ENCODE measurements around the gene MYOD1. TPM values are rescaled to one million over a fixed set of nuclear protein-coding genes. Genes with fewer than 3 reads are reported as not detected.

Gene MYOD1
- total RNA-seq, 4 donors from 2014 or later: not detected

- TF ChIP-seq EP300 (IDR thresholded peaks at IDR 0.05): no peak
- peak in 1 of 3 experiments; percentile 15 for TF ChIP-seq CTCF (IDR thresholded peaks at IDR 0.05)
- 16% methylated on average over 12 of the region's 25 CpGs for WGBS
- no peaks in the 10 kb centered on the region for H3K36me3 ChIP-seq
- peaks cover 3 to 85% (median 39%) of the 10 kb centered on the region in 4 donors for H3K27me3 ChIP-seq
- H3K4me1 ChIP-seq: peaks cover 7 to 36% (median 33%) of the 10 kb centered on the region in 4 donors
- intact Hi-C loops (cut with DNase I): no loop called here
- no peak for DNase-seq (ENCODE audit: extremely low spot score)
- H3K9me3 ChIP-seq: no peaks in the 10 kb centered on the region
- no peak overlapping the region for H3K4me3 ChIP-seq
- no peak overlapping the region for H3K27ac ChIP-seq (replicated peaks in 1 of 4)
These were observed 2.8 kb downstream of the MYOD1 start for GRCh38 chr11:17722000-17722643.

GRCh38 chr11:17724020-17724908, 4.9 kb downstream of the MYOD1 start:
- no peak for DNase-seq (ENCODE audit: extremely low spot score)
- peaks cover 3 to 72% (median 32%) of the 10 kb centered on the region in 4 donors for H3K27me3 ChIP-seq
- WGBS: 74% methylated on average over 10 of the region's 10 CpGs

GRCh38 chr11:17725174-17725573, 5.8 kb downstream of the MYOD1 start:
- intact Hi-C loops (cut with DNase I): no loop called here
- 55% methylated on average over 2 of the region's 2 CpGs for WGBS
- TF ChIP-seq POLR2AphosphoS5 (IDR thresholded peaks at IDR 0.05) (no peak), POLR2A (IDR thresholded peaks at IDR 0.05; ENCODE audit: low read depth) (no peak), EP300 (IDR thresholded peaks at IDR 0.05) (no peak), CTCF (IDR thresholded peaks at IDR 0.05) (no peak)
- peaks cover 0 to 68% (median 22%) of the 10 kb centered on the region in 4 donors for H3K27me3 ChIP-seq
- no peak overlapping the region for H3K4me3 ChIP-seq
- DNase-seq (ENCODE audit: extremely low spot score): no peak
- no peak overlapping the region for H3K27ac ChIP-seq (replicated peaks in 1 of 4)
- H3K4me1 ChIP-seq: peaks cover 7 to 20% (median 20%) of the 10 kb centered on the region in 4 donors
- no peaks in the 10 kb centered on the region for H3K9me3 ChIP-seq
- no peaks in the 10 kb centered on the region for H3K36me3 ChIP-seq

More at GRCh38 chr11:17724020-17724908, 4.9 kb downstream of the MYOD1 start:
- TF ChIP-seq POLR2A (IDR thresholded peaks at IDR 0.05; ENCODE audit: low read depth): no peak
- TF ChIP-seq CTCF (IDR thresholded peaks at IDR 0.05): no peak
- TF ChIP-seq EP300 (IDR thresholded peaks at IDR 0.05): no peak
- no peak for TF ChIP-seq POLR2AphosphoS5 (IDR thresholded peaks at IDR 0.05)
- peaks cover 7 to 30% (median 29%) of the 10 kb centered on the region in 4 donors for H3K4me1 ChIP-seq
- intact Hi-C loops (cut with DNase I): no loop called here
- no peaks in the 10 kb centered on the region for H3K9me3 ChIP-seq
- no peaks in the 10 kb centered on the region for H3K36me3 ChIP-seq
- no peak overlapping the region for H3K4me3 ChIP-seq
- H3K27ac ChIP-seq (replicated peaks in 1 of 4): no peak overlapping the region

GRCh38 chr11:17730137-17730536, 10.8 kb downstream of the MYOD1 start:
- no peaks in the 10 kb centered on the region for H3K36me3 ChIP-seq
- no peak for DNase-seq (ENCODE audit: extremely low spot score)
- H3K4me3 ChIP-seq: no peak overlapping the region
- intact Hi-C loops (cut with DNase I): loop anchor here (2.0 kb wide), 1 partner anchor 249 kb away; no protein-coding TSS in a partner anchor
- H3K27ac ChIP-seq (replicated peaks in 1 of 4): no peak overlapping the region
- H3K4me1 ChIP-seq: peaks cover 8 to 22% (median 17%) of the 10 kb centered on the region in 4 donors
- peaks cover 0 to 56% (median 0%) of the 10 kb centered on the region in 4 donors for H3K27me3 ChIP-seq
- 64% methylated on average over 2 of the region's 2 CpGs for whole genome bisulfite sequencing
- H3K9me3 ChIP-seq: no peaks in the 10 kb centered on the region
- no peak for TF ChIP-seq CTCF (IDR thresholded peaks at IDR 0.05)
- no peak for TF ChIP-seq POLR2A (IDR thresholded peaks at IDR 0.05; ENCODE audit: low read depth)
- no peak for TF ChIP-seq POLR2AphosphoS5 (IDR thresholded peaks at IDR 0.05)
- no peak for TF ChIP-seq EP300 (IDR thresholded peaks at IDR 0.05)

Measured in esophagus muscularis mucosa (tissue), 4 donors.